ENCODE data around the gene SCAPER. TPM values are rescaled to one million over a fixed set of nuclear protein-coding genes. Genes with fewer than 3 reads are reported as not detected.
"Not testable (repeated sequence)": the region's sequence is repeated elsewhere in the genome, so short reads cannot be mapped to it uniquely, and the experiment has no call there.

SCAPER gene
- total RNA-seq, 1 experiment from 2014 or later, result 14.7 TPM

GRCh38 chr15:76737573-76737972 lies 167.6 kb downstream of the SCAPER start:
- CTCF ChIA-PET, result no interaction called here
- H3K36me3 ChIP-seq (ENCODE audit: control insufficient read depth in 1 of 2, insufficient read depth in 2 of 2, low read length in 2 of 2), result no peaks in the 10 kb centered on the region
- H3K27ac ChIP-seq (ENCODE audit: low read depth, low read length), result no peak overlapping the region
- no peaks in the 10 kb centered on the region for H3K79me2 ChIP-seq (ENCODE audit: insufficient read depth, low read length)
- H4K20me1 ChIP-seq (ENCODE audit: insufficient read depth), result no peaks in the 10 kb centered on the region
- POLR2A ChIA-PET, result no interaction called here
- ATAC-seq, result no peak
- no peak overlapping the region for H3K9ac ChIP-seq (ENCODE audit: low read length)
- RAD21 ChIA-PET (ENCODE audit: low non-redundant PET in 1 of 2, low total read pairs in 2 of 2, uncharacterized antibody in 2 of 2, unreplicated experiment in 2 of 2), result no interaction called here
- no peak overlapping the region for H3K4me3 ChIP-seq (replicated peaks in 1 of 2; ENCODE audit: low read depth in 1 of 2, low read length in 2 of 2)
- H2AFZ ChIP-seq (ENCODE audit: low read depth, low read length, poor library complexity, severe bottlenecking), result no peak overlapping the region
- no peaks in the 10 kb centered on the region for H3K9me2 ChIP-seq (ENCODE audit: insufficient read depth)
- TF ChIP-seq EGR1 (IDR thresholded peaks at IDR 0.05; ENCODE audit: low read depth), result no peak
- TF ChIP-seq POLR2AphosphoS5 (IDR thresholded peaks at IDR 0.05; ENCODE audit: low read depth, low read length), result no peak
- no peak for TF ChIP-seq POLR2A (IDR thresholded peaks at IDR 0.05; ENCODE audit: borderline replicate concordance, extremely low read depth, insufficient read depth, insufficient read length)
- no peak for TF ChIP-seq EZH2 (IDR thresholded peaks at IDR 0.05)
- no peak for TF ChIP-seq YY1 (IDR thresholded peaks at IDR 0.05; ENCODE audit: extremely low read depth, insufficient replicate concordance, low read depth, low read length)
- no peak for TF ChIP-seq CEBPB (IDR thresholded peaks at IDR 0.05; ENCODE audit: low read depth)
- TF ChIP-seq ELF1 (IDR thresholded peaks at IDR 0.05; ENCODE audit: borderline replicate concordance, low read depth), result no peak
- TF ChIP-seq RAD21 (IDR thresholded peaks at IDR 0.05; ENCODE audit: low read depth), result no peak
- TF ChIP-seq CTCF (IDR thresholded peaks at IDR 0.05 in 2 of 3, conservative IDR thresholded peaks at IDR 0.05 in 1 of 3; ENCODE audit: borderline replicate concordance in 1 of 3, insufficient read depth in 1 of 3, low read depth in 2 of 3, low read length in 2 of 3), result no peak
- no peak for TF ChIP-seq CBX3 (IDR thresholded peaks at IDR 0.05; ENCODE audit: low read depth)
- BruUV-seq (replicated peaks), result no TSS peak
- H3K4me2 ChIP-seq (ENCODE audit: low read length), result no peak overlapping the region
- H3K27me3 ChIP-seq (ENCODE audit: insufficient read depth, low read length), result no peaks in the 10 kb centered on the region
- no peaks in the 10 kb centered on the region for H3K9me3 ChIP-seq (ENCODE audit: control insufficient read depth in 1 of 2, insufficient read depth in 1 of 2, low read depth in 1 of 2, low read length in 2 of 2)
- intact Hi-C loops (cut with micrococcal nuclease), result no loop called here
- no peak for DNase-seq (ENCODE audit: low read depth, low spot score)
- no peaks in the 10 kb centered on the region for H3K4me1 ChIP-seq (ENCODE audit: control insufficient read depth in 1 of 2, insufficient read depth in 2 of 2, low read length in 2 of 2)

GRCh38 chr15:76732321-76732720 lies 172.8 kb downstream of the SCAPER start:
- intact Hi-C loops (cut with micrococcal nuclease); BruUV-seq (replicated peaks); ATAC-seq; CTCF ChIA-PET; H3K9me2 ChIP-seq (ENCODE audit: insufficient read depth); H3K79me2 ChIP-seq (ENCODE audit: insufficient read depth, low read length); H3K27ac ChIP-seq (ENCODE audit: low read depth, low read length); H3K36me3 ChIP-seq (ENCODE audit: control insufficient read depth in 1 of 2, insufficient read depth in 2 of 2, low read length in 2 of 2); H3K4me3 ChIP-seq (replicated peaks in 1 of 2; ENCODE audit: low read depth in 1 of 2, low read length in 2 of 2); H3K9ac ChIP-seq (ENCODE audit: low read length); H3K4me2 ChIP-seq (ENCODE audit: low read length); H3K9me3 ChIP-seq (ENCODE audit: control insufficient read depth in 1 of 2, insufficient read depth in 1 of 2, low read depth in 1 of 2, low read length in 2 of 2); POLR2A ChIA-PET; DNase-seq (ENCODE audit: low read depth, low spot score); RAD21 ChIA-PET (ENCODE audit: low non-redundant PET in 1 of 2, low total read pairs in 2 of 2, uncharacterized antibody in 2 of 2, unreplicated experiment in 2 of 2); H3K4me1 ChIP-seq (ENCODE audit: control insufficient read depth in 1 of 2, insufficient read depth in 2 of 2, low read length in 2 of 2); H3K27me3 ChIP-seq (ENCODE audit: insufficient read depth, low read length); H2AFZ ChIP-seq (ENCODE audit: low read depth, low read length, poor library complexity, severe bottlenecking); H4K20me1 ChIP-seq (ENCODE audit: insufficient read depth): not testable (repeated sequence)
- 0 out of 6 replicates have a peak, but pooled peaks of 1 of the 3 experiments have one; percentile 6 for TF ChIP-seq CTCF (IDR thresholded peaks at IDR 0.05 in 2 of 3, conservative IDR thresholded peaks at IDR 0.05 in 1 of 3; ENCODE audit: borderline replicate concordance in 1 of 3, insufficient read depth in 1 of 3, low read depth in 2 of 3, low read length in 2 of 3)

Measured in HCT116 (cell line).